Colonic mucosa (tissue), 4 donors: Measurements from ENCODE around the gene BCO1. TPM values are rescaled to one million over a fixed set of nuclear protein-coding genes. Genes with fewer than 3 reads are reported as not detected.
A peak's percentile ranks its signal among the peaks of the same experiment; 100 is the strongest.

ENCODE experiments used
- DNase-seq: peaks from one replicate; pipeline ENCODE4 v3.0.0-alpha.2; 2020
- H3K27ac ChIP-seq: fragments of 200-600 bp; one replicate; pipeline ENCODE4 v1.8.0; 2021
- H3K27me3 ChIP-seq: fragments of 200-600 bp; one replicate; pipeline ENCODE4 v1.8.0; 2021
- H3K36me3 ChIP-seq: fragments of 200-600 bp; one replicate; pipeline ENCODE4 v1.8.0; 2021
- H3K4me1 ChIP-seq: fragments of 200-600 bp; one replicate; pipeline ENCODE4 v1.8.0; 2021; ENCODE audit warnings: mild to moderate bottlenecking
- H3K4me3 ChIP-seq: fragments of 200-600 bp; one replicate; pipeline ENCODE4 v1.8.0; 2021
- H3K9ac ChIP-seq, 2 donors: one replicate each; pipeline ENCODE4 v1.7.0; 2013; ENCODE audit warnings: control low read depth in 2 of 2, low read depth in 2 of 2, low read length in 2 of 2
- H3K9me3 ChIP-seq: fragments of 200-600 bp; one replicate; pipeline ENCODE4 v1.8.0; 2021
- CTCF ChIP-seq: fragments of 200-600 bp; IDR thresholded peaks from one replicate; pipeline ENCODE4 v1.8.0; 2022; ENCODE audit warnings: antibody characterized with exemption, mild to moderate bottlenecking
- intact Hi-C: fragments of 100-400 bp; cut with DNase I; formaldehyde crosslinking; loops from one replicate; pipeline ENCODE4 v1.14.1; 2022
- total RNA-seq, 2 donors: library from RNA; stranded (reverse); fragmentation: NEBNext Ultra II Directional in 1 of 2; extraction: Animal tissue kit (Norgen Biotek cat#: 25700) in 1 of 2; gene quantifications; one replicate each; pipeline ENCODE4 v1.2.1, GENCODE V29; 2021
- donor health status: healthy.
- donor health status: DM: no; HTN: no; CAD: no.
- donor health status: DM: no; HTN: no; CAD: no.

The BCO1 gene
- total RNA-seq, 2 donors from 2014 or later = 2.1 to 6.1 TPM

- Histone ChIP-seq H3K27me3 (no peaks in the 10 kb centered on the region), H3K27ac (no peak overlapping the region), H3K4me3 (no peak overlapping the region), H3K4me1 (no peaks in the 10 kb centered on the region), H3K9me3 (no peaks in the 10 kb centered on the region), H3K9ac (no peak overlapping the region), H3K36me3 (no peaks in the 10 kb centered on the region)
- TF ChIP-seq CTCF = no peak
- DNase-seq = no peak
- intact Hi-C loops = no loop called here
Observed at GRCh38 chr16:81201267-81201666, 37.2 kb upstream of the BCO1 start.

DNA sequence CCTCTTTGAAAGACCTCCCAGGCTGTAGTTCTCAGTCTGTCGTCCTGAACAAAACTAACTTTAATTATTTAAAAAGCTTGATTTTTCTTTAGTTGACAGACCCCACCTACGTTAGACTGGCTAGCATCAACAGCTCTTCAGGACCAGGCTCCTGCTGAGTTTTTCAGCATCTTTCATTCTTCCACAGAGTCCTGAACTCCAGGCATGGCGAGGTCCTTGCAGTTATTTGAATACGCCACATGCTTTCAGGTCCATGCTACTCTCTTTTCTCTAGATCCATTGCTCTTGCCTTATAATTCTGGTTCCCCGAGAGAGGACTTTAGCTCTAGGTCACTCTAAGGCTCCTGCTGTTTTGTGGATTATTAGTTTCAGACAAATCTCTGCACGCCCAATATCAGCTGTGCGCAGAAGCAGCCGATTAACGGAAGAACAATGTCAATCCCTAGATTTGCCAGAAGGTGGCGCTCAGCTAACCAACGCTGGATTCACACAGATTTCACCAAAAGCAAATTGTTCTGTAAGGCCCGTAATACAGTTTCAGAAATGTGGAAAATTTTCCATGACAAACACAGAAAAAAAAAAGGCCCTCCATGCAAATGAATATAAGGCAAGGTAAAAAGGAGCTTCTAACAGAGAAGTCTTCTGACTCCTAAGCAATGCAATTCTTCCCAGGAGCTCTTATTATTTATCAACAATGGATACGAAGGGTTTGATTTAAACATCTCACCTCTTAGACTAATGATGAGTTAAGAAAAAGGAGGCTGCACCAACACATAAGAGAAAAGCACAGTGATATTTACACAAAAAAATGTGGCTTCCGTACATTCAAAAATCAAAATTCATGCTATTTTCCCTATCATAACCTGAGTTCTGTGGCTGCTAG is 33.5 kb upstream of the BCO1 start:
- H3K4me3 ChIP-seq = no peak overlapping the region
- H3K27ac ChIP-seq = no peak overlapping the region
- peak; percentile 58 for TF ChIP-seq CTCF
- H3K9ac ChIP-seq = no peak overlapping the region
- no peaks in the 10 kb centered on the region for H3K27me3 ChIP-seq
- no peaks in the 10 kb centered on the region for H3K9me3 ChIP-seq
- H3K4me1 ChIP-seq = no peaks in the 10 kb centered on the region
- H3K36me3 ChIP-seq = no peaks in the 10 kb centered on the region
- peak; percentile 30 for DNase-seq
- intact Hi-C loops = loop anchor here (5.0 kb wide), 1 partner anchor 532 kb away; no protein-coding TSS in a partner anchor

- TF ChIP-seq CTCF = no peak
- H3K9me3 ChIP-seq = no peaks in the 10 kb centered on the region
- no peaks in the 10 kb centered on the region for H3K36me3 ChIP-seq
- H3K27ac ChIP-seq = no peak overlapping the region
- no peak overlapping the region for H3K4me3 ChIP-seq
- H3K27me3 ChIP-seq = no peaks in the 10 kb centered on the region
- intact Hi-C loops = loop anchor here (5.0 kb wide), 1 partner anchor 530 kb away; no protein-coding TSS in a partner anchor
- DNase-seq = no peak
- no peak overlapping the region for H3K9ac ChIP-seq
- no peaks in the 10 kb centered on the region for H3K4me1 ChIP-seq
Observed at GRCh38 chr16:81207076-81207475, 31.4 kb upstream of the BCO1 start.

DNA sequence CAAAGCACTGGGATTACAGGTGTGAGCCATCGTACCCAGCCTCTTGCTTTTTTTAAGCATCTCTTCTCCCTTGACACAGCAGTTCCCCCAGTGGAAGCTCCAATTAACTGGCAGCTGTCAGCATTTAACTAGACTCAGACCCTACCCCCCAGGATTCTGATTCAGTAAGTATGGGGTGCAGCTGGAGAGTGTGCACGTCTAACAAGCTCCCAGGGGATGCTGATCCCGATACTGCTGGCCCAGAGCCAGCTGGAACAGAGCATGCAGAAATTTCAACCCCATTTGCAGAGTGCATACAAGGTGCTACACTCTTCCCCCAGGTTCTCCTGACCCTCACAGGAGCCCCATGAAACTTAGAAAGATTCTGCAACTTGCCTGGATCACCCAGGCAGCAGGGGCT is 27.7 kb upstream of the BCO1 start:
- no peak overlapping the region for H3K27ac ChIP-seq
- no peak overlapping the region for H3K4me3 ChIP-seq
- TF ChIP-seq CTCF = no peak
- H3K36me3 ChIP-seq = no peaks in the 10 kb centered on the region
- no peak for DNase-seq
- intact Hi-C loops = no loop called here
- H3K4me1 ChIP-seq = no peaks in the 10 kb centered on the region
- H3K9ac ChIP-seq = no peak overlapping the region
- H3K9me3 ChIP-seq = no peaks in the 10 kb centered on the region
- H3K27me3 ChIP-seq = no peaks in the 10 kb centered on the region

DNA sequence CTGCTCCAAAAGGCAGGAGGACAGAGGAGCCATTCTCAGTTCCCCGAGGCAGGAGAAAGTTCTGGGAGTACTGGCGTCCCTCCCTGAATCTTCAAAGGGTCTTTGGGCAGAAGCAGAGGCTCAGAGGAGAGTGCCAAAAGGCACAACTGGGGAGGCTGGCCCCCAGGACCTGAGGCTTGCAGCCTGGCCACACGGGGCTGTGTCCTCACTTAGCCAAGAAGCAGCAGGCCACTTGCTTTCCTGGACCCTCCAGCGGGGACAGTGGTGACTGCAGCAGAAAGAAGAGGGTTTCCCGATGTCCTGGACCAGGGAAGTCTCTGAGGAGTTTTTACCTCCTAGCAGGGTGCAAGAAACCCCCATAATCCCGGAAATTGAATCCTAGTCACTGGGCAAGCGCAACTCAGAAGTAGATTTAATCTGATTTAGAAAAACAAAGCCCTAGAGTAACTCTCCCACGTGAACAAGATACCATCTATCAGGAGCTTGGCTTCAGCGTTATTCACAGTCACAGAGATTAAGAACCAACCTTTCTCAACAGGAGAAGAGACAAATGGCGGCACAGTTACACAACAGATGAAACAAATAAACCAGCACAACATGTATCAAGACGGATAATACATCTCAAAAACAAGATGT is 25.5 kb upstream of the BCO1 start:
- no peak for TF ChIP-seq CTCF
- Histone ChIP-seq H3K36me3 (no peaks in the 10 kb centered on the region), H3K27ac (no peak overlapping the region), H3K4me1 (no peaks in the 10 kb centered on the region), H3K27me3 (no peaks in the 10 kb centered on the region), H3K9me3 (no peaks in the 10 kb centered on the region), H3K9ac (no peak overlapping the region), H3K4me3 (no peak overlapping the region)
- no peak for DNase-seq
- intact Hi-C loops = no loop called here
